Mesenchymal stem cell (in vitro differentiated cells and primary cell): Measurements from ENCODE around the gene TBC1D17.
A peak's percentile ranks its signal among the peaks of the same experiment; 100 is the strongest.

Experiments
- DNase-seq: peaks from one replicate; pipeline ENCODE4 v3.0.0-alpha.2; 2013
- H2AFZ ChIP-seq: one replicate; pipeline ENCODE4 v1.6.1; 2013; ENCODE audit warnings: low read depth, mild to moderate bottlenecking, control low read depth, inconsistent platforms, low read length, moderate library complexity
- H2AK5ac ChIP-seq: 2 replicates; pipeline ENCODE4 v1.6.1; 2013; ENCODE audit warnings: low read length, moderate library complexity, mild to moderate bottlenecking, inconsistent platforms; ENCODE audit not compliant: severe bottlenecking
- H2BK120ac ChIP-seq: one replicate; pipeline ENCODE4 v1.6.1; 2013; ENCODE audit warnings: low read depth, mild to moderate bottlenecking, inconsistent platforms, low read length, moderate library complexity
- H2BK12ac ChIP-seq, 2 experiments: one replicate each; pipeline ENCODE4 v1.6.1; 2013; ENCODE audit warnings: inconsistent platforms in 2 of 2, low read length in 2 of 2, mild to moderate bottlenecking in 2 of 2, moderate library complexity in 2 of 2, control low read depth in 1 of 2
- H2BK15ac ChIP-seq: one replicate; pipeline ENCODE4 v1.6.1; 2013; ENCODE audit warnings: mild to moderate bottlenecking, low read depth, inconsistent platforms; ENCODE audit not compliant: poor library complexity, severe bottlenecking
- H2BK5ac ChIP-seq: 2 replicates; pipeline ENCODE4 v1.6.1; 2013; ENCODE audit warnings: low read depth, mild to moderate bottlenecking, low read length, control low read depth, inconsistent platforms; ENCODE audit not compliant: poor library complexity, severe bottlenecking
- H3K14ac ChIP-seq, 2 experiments: one replicate each; pipeline ENCODE4 v1.6.1; 2013; ENCODE audit warnings: inconsistent platforms in 2 of 2, low read length in 2 of 2, control low read depth in 1 of 2, mild to moderate bottlenecking in 1 of 2, moderate library complexity in 1 of 2
- H3K18ac ChIP-seq, 2 experiments: one replicate each; pipeline ENCODE4 v1.6.1; 2013; ENCODE audit warnings: inconsistent platforms in 2 of 2, low read length in 2 of 2, control low read depth in 1 of 2, low read depth in 1 of 2, mild to moderate bottlenecking in 1 of 2
- H3K23ac ChIP-seq, 2 experiments: one replicate each; pipeline ENCODE4 v1.6.1; 2013; ENCODE audit warnings: inconsistent platforms in 2 of 2, low read length in 2 of 2, mild to moderate bottlenecking in 2 of 2, moderate library complexity in 2 of 2, control low read depth in 1 of 2
- H3K27ac ChIP-seq: 2 replicates; pipeline ENCODE4 v1.5.1; 2013; ENCODE audit warnings: mild to moderate bottlenecking, moderate library complexity, low read length, control low read depth, inconsistent platforms; ENCODE audit not compliant: poor library complexity, severe bottlenecking
- H3K27me3 ChIP-seq, 2 experiments: 2 replicates each; pipeline versions ENCODE4 v1.6.1 to v1.7.0; 2013; ENCODE audit warnings: low read length in 2 of 2, mild to moderate bottlenecking in 2 of 2, moderate library complexity in 2 of 2, control low read depth in 1 of 2, inconsistent platforms in 1 of 2; ENCODE audit not compliant: control insufficient read depth in 1 of 2, insufficient read depth in 1 of 2
- H3K36me3 ChIP-seq, 2 experiments: 2 replicates each; pipeline versions ENCODE4 v1.6.1 to v1.7.0; 2013; ENCODE audit warnings: low read length in 2 of 2, control low read depth in 1 of 2, inconsistent platforms in 1 of 2, low read depth in 1 of 2, mild to moderate bottlenecking in 1 of 2; ENCODE audit not compliant: insufficient read depth in 2 of 2, control insufficient read depth in 1 of 2
- H3K4ac ChIP-seq, 2 experiments: one replicate each; pipeline ENCODE4 v1.6.1; 2013; ENCODE audit warnings: inconsistent platforms in 2 of 2, low read length in 2 of 2, mild to moderate bottlenecking in 2 of 2, moderate library complexity in 2 of 2, control low read depth in 1 of 2, low read depth in 1 of 2
- H3K4me1 ChIP-seq: 2 replicates; pipeline ENCODE4 v1.6.1; 2013; ENCODE audit warnings: low read depth, low read length, control low read depth; ENCODE audit not compliant: control insufficient read depth, insufficient read depth
- H3K4me2 ChIP-seq: 2 replicates; pipeline ENCODE4 v1.6.1; 2013; ENCODE audit warnings: low read length, mild to moderate bottlenecking, inconsistent platforms; ENCODE audit not compliant: poor library complexity, severe bottlenecking
- H3K4me3 ChIP-seq, 2 experiments: 2 replicates each; pipeline versions ENCODE4 v1.5.1 to v1.7.0; 2013; ENCODE audit warnings: low read length in 2 of 2, mild to moderate bottlenecking in 2 of 2, control low read depth in 1 of 2, low read depth in 1 of 2; ENCODE audit not compliant: insufficient read depth in 1 of 2
- H3K79me1 ChIP-seq: replicated peaks from 2 replicates; pipeline ENCODE4 v1.6.1; 2013; ENCODE audit warnings: mild to moderate bottlenecking, control low read depth, low read length, inconsistent platforms; ENCODE audit not compliant: poor library complexity, severe bottlenecking
- H3K9ac ChIP-seq: 2 replicates; pipeline ENCODE4 v1.7.0; 2013; ENCODE audit warnings: mild to moderate bottlenecking, low read length, moderate library complexity
- H3K9me3 ChIP-seq: 2 replicates; pipeline ENCODE4 v1.7.0; 2013; ENCODE audit warnings: mild to moderate bottlenecking, low read length; ENCODE audit not compliant: control insufficient read depth
- H4K8ac ChIP-seq: one replicate; pipeline ENCODE4 v1.6.1; 2013; ENCODE audit warnings: inconsistent platforms, mild to moderate bottlenecking, low read length, moderate library complexity
- H4K91ac ChIP-seq: one replicate; pipeline ENCODE4 v1.6.1; 2013; ENCODE audit warnings: mild to moderate bottlenecking, low read length, inconsistent platforms
- whole genome bisulfite sequencing: methylation state at CpG from one replicate; pipeline ENCODE4 v1.1.7; 2013; ENCODE audit warnings: mixed read lengths; 5-methylcytosine and 5-hydroxymethylcytosine counted together

TBC1D17 gene

DNA sequence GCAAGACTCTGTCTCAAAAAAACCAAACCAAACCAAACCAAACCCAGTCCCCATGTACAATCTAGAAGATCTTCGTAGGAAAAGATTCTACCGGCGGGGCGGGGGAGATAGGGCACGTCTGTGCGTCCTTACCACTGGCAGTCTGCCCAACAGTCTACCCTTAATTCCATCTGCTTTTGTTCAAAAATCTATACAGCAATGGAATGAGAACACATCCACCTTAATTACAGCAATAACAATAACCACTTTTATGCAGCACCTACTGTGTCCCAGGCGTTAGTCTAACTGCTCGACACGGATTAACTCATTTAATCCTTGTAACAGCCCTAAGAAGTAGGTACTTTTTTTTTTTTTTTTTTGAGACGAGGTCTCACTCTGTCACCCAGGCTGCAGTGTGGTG is 49.0 kb downstream of the TBC1D17 start:
- H3K9me3 ChIP-seq, result no peaks in the 10 kb centered on the region
- H3K23ac ChIP-seq, result no peak overlapping the region
- H4K8ac ChIP-seq, result no peak overlapping the region
- H2BK15ac ChIP-seq, result no peak overlapping the region
- no peak overlapping the region for H3K27ac ChIP-seq
- no peak overlapping the region for H3K4ac ChIP-seq
- H2BK5ac ChIP-seq, result no peak overlapping the region
- peaks cover 42 to 57% of the 10 kb centered on the region in 2 experiments for H3K36me3 ChIP-seq
- no peak overlapping the region for H3K18ac ChIP-seq
- no peak overlapping the region for H2AFZ ChIP-seq
- H3K9ac ChIP-seq, result no peak overlapping the region
- H3K27me3 ChIP-seq, result no peaks in the 10 kb centered on the region
- no peak overlapping the region for H4K91ac ChIP-seq
- H2BK120ac ChIP-seq, result no peak overlapping the region
- H2AK5ac ChIP-seq, result no peak overlapping the region
- peaks cover 11% of the 10 kb centered on the region for H3K79me1 ChIP-seq
- no peak overlapping the region for H2BK12ac ChIP-seq
- no peak overlapping the region for H3K4me2 ChIP-seq
- H3K4me1 ChIP-seq, result peaks cover 29% of the 10 kb centered on the region
- WGBS, result 97% methylated on average over 9 of the region's 10 CpGs
- H3K4me3 ChIP-seq, result no peak overlapping the region
- no peak for DNase-seq
- no peak overlapping the region for H3K14ac ChIP-seq

DNA sequence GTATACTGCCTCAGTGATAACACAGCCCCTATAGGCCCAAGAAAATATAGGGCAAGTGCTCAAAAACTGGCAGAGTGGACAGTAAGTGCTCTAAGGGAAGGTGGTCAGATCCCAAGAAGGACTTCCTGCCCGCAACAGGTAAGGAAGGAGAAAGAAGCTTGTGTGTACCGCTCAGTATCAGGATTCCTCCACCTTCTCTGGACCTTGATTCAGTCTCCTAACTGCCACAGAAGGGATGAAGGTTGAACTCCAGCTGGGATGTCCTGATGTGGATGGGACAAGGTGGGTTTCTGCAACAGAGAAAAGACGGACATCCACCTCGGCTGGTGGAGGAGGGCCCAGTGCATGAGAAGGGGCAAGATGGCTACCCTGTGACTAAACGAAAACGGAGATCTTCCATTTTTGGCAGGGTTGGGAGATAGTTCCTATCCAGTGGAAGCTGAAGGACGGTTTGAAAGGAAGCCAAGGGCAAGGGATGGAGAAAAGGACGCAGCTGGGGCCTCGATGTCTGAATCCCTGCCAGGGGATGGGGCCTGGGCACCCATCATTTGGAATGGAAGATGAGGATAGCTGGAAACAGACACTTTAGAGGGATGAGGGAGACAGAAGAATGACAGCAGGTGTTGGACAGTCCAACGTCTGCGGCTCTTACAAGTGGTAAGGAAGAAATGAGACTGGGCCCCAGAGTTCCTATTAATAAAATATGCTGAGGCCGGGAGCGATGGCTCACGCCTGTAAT is 50.2 kb downstream of the TBC1D17 start:
- H3K79me1 ChIP-seq, result peaks cover 14% of the 10 kb centered on the region
- peak overlapping the region; percentile 38 for H3K4me2 ChIP-seq
- 92% methylated on average over 13 of the region's 14 CpGs for WGBS
- no peak for DNase-seq
- H3K9ac ChIP-seq, result peak overlapping the region; percentile 97
- no peak overlapping the region for H2BK120ac ChIP-seq
- H2BK12ac ChIP-seq, result no peak overlapping the region
- no peak overlapping the region for H3K14ac ChIP-seq
- H2BK5ac ChIP-seq, result no peak overlapping the region
- no peak overlapping the region for H3K23ac ChIP-seq
- H4K8ac ChIP-seq, result no peak overlapping the region
- peak overlapping the region; percentile 30 for H2BK15ac ChIP-seq
- H3K4me1 ChIP-seq, result peaks cover 17% of the 10 kb centered on the region
- peaks cover 48% of the 10 kb centered on the region in 2 experiments for H3K36me3 ChIP-seq
- H3K9me3 ChIP-seq, result no peaks in the 10 kb centered on the region
- no peak overlapping the region for H3K4ac ChIP-seq
- no peaks in the 10 kb centered on the region for H3K27me3 ChIP-seq
- peak overlapping the region in 1 of 2 experiments; percentile 31 for H3K4me3 ChIP-seq
- peak overlapping the region; percentile 3 for H4K91ac ChIP-seq
- no peak overlapping the region for H3K18ac ChIP-seq
- peak overlapping the region; percentile 27 for H3K27ac ChIP-seq
- peak overlapping the region; percentile 44 for H2AK5ac ChIP-seq
- H2AFZ ChIP-seq, result no peak overlapping the region

DNA sequence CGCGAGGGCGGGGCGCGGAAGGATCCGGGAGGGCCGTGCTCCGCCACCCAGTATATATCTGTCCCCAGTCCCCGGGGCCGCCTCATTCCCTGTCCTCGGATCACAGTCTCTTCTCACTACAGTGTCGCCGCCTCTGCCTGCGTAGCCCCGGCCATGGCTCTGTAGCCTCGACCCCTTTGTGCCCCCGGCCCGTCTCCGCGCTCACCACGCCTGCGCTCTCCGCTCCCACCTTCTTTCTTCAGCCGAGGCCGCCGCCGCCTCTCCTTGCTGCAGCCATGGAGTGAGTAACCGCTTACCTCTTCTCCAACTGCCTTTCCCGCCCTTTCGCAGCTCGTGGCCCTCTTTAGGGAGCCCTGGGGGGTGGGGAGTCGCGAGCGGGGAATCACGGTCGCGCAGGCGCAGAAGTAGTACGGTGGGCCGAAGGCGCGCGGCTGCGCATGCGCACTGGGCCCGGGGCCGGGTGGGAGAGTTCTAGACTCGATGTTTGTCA is 51.7 kb downstream of the TBC1D17 start, which contains the start of the genes ATF5 and NUP62:
Gene ATF5 (plus strand): TSS at position 85 of the 490 bp plus-strand sequence. CDS start 1,646 bp downstream, outside the sequence.
Gene NUP62 (minus strand): TSS at position 384 of the 490 bp plus-strand sequence. CDS start 19,697 bp downstream, outside the sequence.
- H2BK15ac ChIP-seq, result no peak within 1 kb of the TSS
- H3K27me3 ChIP-seq, result no peaks in the 10 kb centered on the region
- H3K18ac ChIP-seq, result peak within 1 kb of the TSS; percentile 96 to 97
- H3K27ac ChIP-seq, result peak within 1 kb of the TSS; percentile 84
- peaks cover 21% of the 10 kb centered on the region for H3K79me1 ChIP-seq
- H2BK120ac ChIP-seq, result peak within 1 kb of the TSS; percentile 64
- peak within 1 kb of the TSS in 1 of 2 experiments; percentile 57 for H3K23ac ChIP-seq
- H3K4ac ChIP-seq, result peak within 1 kb of the TSS; percentile 87 to 96
- no peaks in the 10 kb centered on the region for H3K9me3 ChIP-seq
- peak within 1 kb of the TSS; percentile 97 for H4K91ac ChIP-seq
- H3K9ac ChIP-seq, result peak within 1 kb of the TSS; percentile 97
- peak within 1 kb of the TSS; percentile 99 for H4K8ac ChIP-seq
- H3K14ac ChIP-seq, result peak within 1 kb of the TSS in 1 of 2 experiments; percentile 96
- H3K4me2 ChIP-seq, result peak within 1 kb of the TSS; percentile 90
- H2BK5ac ChIP-seq, result peak within 1 kb of the TSS; percentile 97
- peaks cover 16% of the 10 kb centered on the region for H3K4me1 ChIP-seq
- H2AFZ ChIP-seq, result peak within 1 kb of the TSS; percentile 59
- H3K4me3 ChIP-seq, result peak within 1 kb of the TSS; percentile 82 to 98
- H2AK5ac ChIP-seq, result peak within 1 kb of the TSS; percentile 58
- peaks cover 43 to 45% of the 10 kb centered on the region in 2 experiments for H3K36me3 ChIP-seq
- peak; percentile 87 for DNase-seq
- peak within 1 kb of the TSS in 1 of 2 experiments; percentile 45 for H2BK12ac ChIP-seq
- WGBS, result 1% methylated on average over 47 of the region's 48 CpGs
